ENCODE measurements around the gene DOCK1.

DOCK1 gene

GRCh38 chr10:126956712-126957108, 51.5 kb downstream of the DOCK1 start:
- no peak for DNase-seq
- no peak overlapping the region for H3K23ac ChIP-seq (ENCODE audit: low read length)
- H3K9ac ChIP-seq (ENCODE audit: low read length) = no peak overlapping the region
- H2BK15ac ChIP-seq (replicated peaks; ENCODE audit: low read depth) = no peak overlapping the region
- H3K4me1 ChIP-seq (ENCODE audit: control insufficient read depth, low read depth, low read length) = peaks cover 5% of the 10 kb centered on the region
- no peak overlapping the region for H3K4ac ChIP-seq (ENCODE audit: low read depth, low read length)
- no peak overlapping the region for H3K27ac ChIP-seq (ENCODE audit: low read depth, low read length)
- H3K4me3 ChIP-seq (ENCODE audit: low read length) = no peak overlapping the region
- H3K4me2 ChIP-seq (ENCODE audit: low read length) = no peak overlapping the region
- H3K27me3 ChIP-seq (ENCODE audit: insufficient read depth, low read length, poor library complexity) = no peaks in the 10 kb centered on the region
- peaks cover 46% of the 10 kb centered on the region for H3K79me1 ChIP-seq (ENCODE audit: low read length)
- no peaks in the 10 kb centered on the region for H3K36me3 ChIP-seq (ENCODE audit: control insufficient read depth, insufficient read depth, low read length)
- no peak overlapping the region for H4K5ac ChIP-seq (ENCODE audit: low read length)
- no peak overlapping the region for H2AK5ac ChIP-seq (ENCODE audit: low read length)
- H2BK120ac ChIP-seq (ENCODE audit: low read depth, low read length) = no peak overlapping the region
- H2BK5ac ChIP-seq (ENCODE audit: low read length) = no peak overlapping the region
- no CpG with 5 or more reads among the region's 4 CpGs for WGBS (ENCODE audit: extremely low coverage, insufficient coverage, low lambda C conversion rate)
- H3K56ac ChIP-seq (ENCODE audit: low read length) = peak overlapping the region; percentile 40
- no peak overlapping the region for H4K8ac ChIP-seq (ENCODE audit: low read depth, low read length)
- H3K18ac ChIP-seq (ENCODE audit: low read length) = no peak overlapping the region
- H3K79me2 ChIP-seq (ENCODE audit: control insufficient read depth, insufficient read depth, low read length) = peaks cover 71% of the 10 kb centered on the region

GRCh38 chr10:126957111-126957510, 51.9 kb downstream of the DOCK1 start:
- Histone ChIP-seq H2AK5ac (ENCODE audit: low read length) (no peak overlapping the region), H3K56ac (ENCODE audit: low read length) (no peak overlapping the region), H4K5ac (ENCODE audit: low read length) (no peak overlapping the region), H2BK120ac (ENCODE audit: low read depth, low read length) (no peak overlapping the region), H3K36me3 (ENCODE audit: control insufficient read depth, insufficient read depth, low read length) (no peaks in the 10 kb centered on the region), H3K4ac (ENCODE audit: low read depth, low read length) (no peak overlapping the region), H3K23ac (ENCODE audit: low read length) (no peak overlapping the region), H3K9ac (ENCODE audit: low read length) (no peak overlapping the region), H3K27me3 (ENCODE audit: insufficient read depth, low read length, poor library complexity) (no peaks in the 10 kb centered on the region), H3K4me3 (ENCODE audit: low read length) (no peak overlapping the region), H3K4me2 (ENCODE audit: low read length) (no peak overlapping the region), H3K79me1 (ENCODE audit: low read length) (peaks cover 47% of the 10 kb centered on the region), H2BK15ac (replicated peaks; ENCODE audit: low read depth) (no peak overlapping the region), H3K27ac (ENCODE audit: low read depth, low read length) (no peak overlapping the region), H3K4me1 (ENCODE audit: control insufficient read depth, low read depth, low read length) (peaks cover 5% of the 10 kb centered on the region), H3K79me2 (ENCODE audit: control insufficient read depth, insufficient read depth, low read length) (peaks cover 68% of the 10 kb centered on the region), H3K18ac (ENCODE audit: low read length) (no peak overlapping the region), H2BK5ac (ENCODE audit: low read length) (no peak overlapping the region), H4K8ac (ENCODE audit: low read depth, low read length) (no peak overlapping the region)
- DNase-seq = no peak
- no CpG with 5 or more reads among the region's 8 CpGs for WGBS (ENCODE audit: extremely low coverage, insufficient coverage, low lambda C conversion rate)

- no peaks in the 10 kb centered on the region for H3K36me3 ChIP-seq (ENCODE audit: control insufficient read depth, insufficient read depth, low read length)
- H2BK5ac ChIP-seq (ENCODE audit: low read length) = no peak overlapping the region
- peaks cover 52% of the 10 kb centered on the region for H3K79me2 ChIP-seq (ENCODE audit: control insufficient read depth, insufficient read depth, low read length)
- H3K18ac ChIP-seq (ENCODE audit: low read length) = no peak overlapping the region
- no peak overlapping the region for H3K23ac ChIP-seq (ENCODE audit: low read length)
- H2BK15ac ChIP-seq (replicated peaks; ENCODE audit: low read depth) = no peak overlapping the region
- no peak overlapping the region for H3K27ac ChIP-seq (ENCODE audit: low read depth, low read length)
- no CpG with 5 or more reads among the region's 4 CpGs for WGBS (ENCODE audit: extremely low coverage, insufficient coverage, low lambda C conversion rate)
- no peak overlapping the region for H3K4ac ChIP-seq (ENCODE audit: low read depth, low read length)
- no peak overlapping the region for H3K4me3 ChIP-seq (ENCODE audit: low read length)
- no peak overlapping the region for H2AK5ac ChIP-seq (ENCODE audit: low read length)
- H3K4me1 ChIP-seq (ENCODE audit: control insufficient read depth, low read depth, low read length) = peaks cover 5% of the 10 kb centered on the region
- no peak overlapping the region for H4K8ac ChIP-seq (ENCODE audit: low read depth, low read length)
- DNase-seq = peak; percentile 60
- no peak overlapping the region for H3K56ac ChIP-seq (ENCODE audit: low read length)
- H3K9ac ChIP-seq (ENCODE audit: low read length) = no peak overlapping the region
- no peak overlapping the region for H3K4me2 ChIP-seq (ENCODE audit: low read length)
- H3K27me3 ChIP-seq (ENCODE audit: insufficient read depth, low read length, poor library complexity) = no peaks in the 10 kb centered on the region
- H4K5ac ChIP-seq (ENCODE audit: low read length) = no peak overlapping the region
- H2BK120ac ChIP-seq (ENCODE audit: low read depth, low read length) = no peak overlapping the region
- peaks cover 37% of the 10 kb centered on the region for H3K79me1 ChIP-seq (ENCODE audit: low read length)
These were observed 54.2 kb downstream of the DOCK1 start for GRCh38 chr10:126959431-126959830.

- no peak overlapping the region for H4K8ac ChIP-seq (ENCODE audit: low read depth, low read length)
- no peak overlapping the region for H2BK5ac ChIP-seq (ENCODE audit: low read length)
- WGBS (ENCODE audit: extremely low coverage, insufficient coverage, low lambda C conversion rate) = no CpG with 5 or more reads among the region's 16 CpGs
- no peak overlapping the region for H3K18ac ChIP-seq (ENCODE audit: low read length)
- no peak overlapping the region for H3K56ac ChIP-seq (ENCODE audit: low read length)
- no peak overlapping the region for H2BK15ac ChIP-seq (replicated peaks; ENCODE audit: low read depth)
- no peak for DNase-seq
- H4K5ac ChIP-seq (ENCODE audit: low read length) = no peak overlapping the region
- H2BK120ac ChIP-seq (ENCODE audit: low read depth, low read length) = no peak overlapping the region
- no peak overlapping the region for H3K4ac ChIP-seq (ENCODE audit: low read depth, low read length)
- H2AK5ac ChIP-seq (ENCODE audit: low read length) = no peak overlapping the region
- H3K4me1 ChIP-seq (ENCODE audit: control insufficient read depth, low read depth, low read length) = peaks cover 5% of the 10 kb centered on the region
- peaks cover 40% of the 10 kb centered on the region for H3K79me1 ChIP-seq (ENCODE audit: low read length)
- no peak overlapping the region for H3K9ac ChIP-seq (ENCODE audit: low read length)
- H3K27ac ChIP-seq (ENCODE audit: low read depth, low read length) = no peak overlapping the region
- H3K4me2 ChIP-seq (ENCODE audit: low read length) = no peak overlapping the region
- no peaks in the 10 kb centered on the region for H3K36me3 ChIP-seq (ENCODE audit: control insufficient read depth, insufficient read depth, low read length)
- peaks cover 52% of the 10 kb centered on the region for H3K79me2 ChIP-seq (ENCODE audit: control insufficient read depth, insufficient read depth, low read length)
- H3K23ac ChIP-seq (ENCODE audit: low read length) = no peak overlapping the region
- no peak overlapping the region for H3K4me3 ChIP-seq (ENCODE audit: low read length)
- no peaks in the 10 kb centered on the region for H3K27me3 ChIP-seq (ENCODE audit: insufficient read depth, low read length, poor library complexity)
These were observed 54.9 kb downstream of the DOCK1 start for GRCh38 chr10:126959906-126960685.

- H3K4me3 ChIP-seq (ENCODE audit: low read length) = no peak overlapping the region
- peaks cover 2% of the 10 kb centered on the region for H3K4me1 ChIP-seq (ENCODE audit: control insufficient read depth, low read depth, low read length)
- no peak overlapping the region for H2BK5ac ChIP-seq (ENCODE audit: low read length)
- H3K27ac ChIP-seq (ENCODE audit: low read depth, low read length) = no peak overlapping the region
- peaks cover 32% of the 10 kb centered on the region for H3K79me1 ChIP-seq (ENCODE audit: low read length)
- H3K23ac ChIP-seq (ENCODE audit: low read length) = no peak overlapping the region
- no peak overlapping the region for H4K8ac ChIP-seq (ENCODE audit: low read depth, low read length)
- no peak overlapping the region for H4K5ac ChIP-seq (ENCODE audit: low read length)
- H3K36me3 ChIP-seq (ENCODE audit: control insufficient read depth, insufficient read depth, low read length) = no peaks in the 10 kb centered on the region
- peaks cover 39% of the 10 kb centered on the region for H3K79me2 ChIP-seq (ENCODE audit: control insufficient read depth, insufficient read depth, low read length)
- no peak overlapping the region for H2BK120ac ChIP-seq (ENCODE audit: low read depth, low read length)
- DNase-seq = no peak
- no peak overlapping the region for H3K9ac ChIP-seq (ENCODE audit: low read length)
- no peak overlapping the region for H2AK5ac ChIP-seq (ENCODE audit: low read length)
- H3K4me2 ChIP-seq (ENCODE audit: low read length) = no peak overlapping the region
- no peak overlapping the region for H3K18ac ChIP-seq (ENCODE audit: low read length)
- no peak overlapping the region for H2BK15ac ChIP-seq (replicated peaks; ENCODE audit: low read depth)
- no peak overlapping the region for H3K56ac ChIP-seq (ENCODE audit: low read length)
- no peak overlapping the region for H3K4ac ChIP-seq (ENCODE audit: low read depth, low read length)
- WGBS (ENCODE audit: extremely low coverage, insufficient coverage, low lambda C conversion rate) = 100% methylated on average over 2 of the region's 4 CpGs
- H3K27me3 ChIP-seq (ENCODE audit: insufficient read depth, low read length, poor library complexity) = no peaks in the 10 kb centered on the region
These were observed 58.1 kb downstream of the DOCK1 start for GRCh38 chr10:126963354-126963753.

GRCh38 chr10:126964190-126964589, 59.0 kb downstream of the DOCK1 start:
- Histone ChIP-seq H3K79me1 (ENCODE audit: low read length) (peaks cover 35% of the 10 kb centered on the region), H4K5ac (ENCODE audit: low read length) (no peak overlapping the region), H2BK5ac (ENCODE audit: low read length) (no peak overlapping the region), H3K18ac (ENCODE audit: low read length) (no peak overlapping the region), H3K23ac (ENCODE audit: low read length) (no peak overlapping the region), H2BK120ac (ENCODE audit: low read depth, low read length) (no peak overlapping the region), H3K27ac (ENCODE audit: low read depth, low read length) (no peak overlapping the region), H3K4ac (ENCODE audit: low read depth, low read length) (no peak overlapping the region), H3K56ac (ENCODE audit: low read length) (no peak overlapping the region), H4K8ac (ENCODE audit: low read depth, low read length) (no peak overlapping the region), H2BK15ac (replicated peaks; ENCODE audit: low read depth) (no peak overlapping the region), H3K27me3 (ENCODE audit: insufficient read depth, low read length, poor library complexity) (no peaks in the 10 kb centered on the region), H3K4me3 (ENCODE audit: low read length) (no peak overlapping the region), H3K79me2 (ENCODE audit: control insufficient read depth, insufficient read depth, low read length) (peaks cover 40% of the 10 kb centered on the region), H3K9ac (ENCODE audit: low read length) (no peak overlapping the region), H3K4me2 (ENCODE audit: low read length) (no peak overlapping the region), H3K4me1 (ENCODE audit: control insufficient read depth, low read depth, low read length) (no peaks in the 10 kb centered on the region), H3K36me3 (ENCODE audit: control insufficient read depth, insufficient read depth, low read length) (no peaks in the 10 kb centered on the region), H2AK5ac (ENCODE audit: low read length) (no peak overlapping the region)
- DNase-seq = no peak
- no CpG with 5 or more reads among the region's 7 CpGs for WGBS (ENCODE audit: extremely low coverage, insufficient coverage, low lambda C conversion rate)

All from mesendoderm (in vitro differentiated cells).